Omental fat pad (tissue), 4 donors: Measurements from ENCODE around the gene SEZ6. TPM values are rescaled to one million over a fixed set of nuclear protein-coding genes. Genes with fewer than 3 reads are reported as not detected.
A peak's percentile ranks its signal among the peaks of the same experiment; 100 is the strongest.

Experiments used
- ATAC-seq: fragments of 150-250 bp; one replicate; pipeline ENCODE4 v1.9.1; 2016; ENCODE audit warnings: mild to moderate bottlenecking, moderate library complexity; ENCODE audit not compliant: low FRiP score
- DNase-seq: peaks from one replicate; pipeline ENCODE4 v3.0.0-alpha.2; 2019; ENCODE audit warnings: low spot score
- CTCF ChIP-seq, 3 donors: fragments of 450-650 bp; IDR thresholded peaks; one replicate each; pipeline ENCODE4 v1.5.1; 2016 to 2017; ENCODE audit warnings: antibody characterized with exemption in 3 of 3, mild to moderate bottlenecking in 3 of 3, moderate library complexity in 2 of 3
- total RNA-seq, 4 donors: library from RNA; depleted of rRNA; stranded (reverse); fragments of >200 nt; gene quantifications; one replicate each; pipeline ENCODE4 v1.1.0, GENCODE V29; 2016

Gene SEZ6
- total RNA-seq, 4 donors from 2014 or later, result not detected

GRCh38 chr17:28944343-28944742 is 61.5 kb downstream of the SEZ6 start:
- DNase-seq, result no peak
- no peak for ATAC-seq
- TF ChIP-seq CTCF (IDR thresholded peaks at IDR 0.05), result no peak

DNA sequence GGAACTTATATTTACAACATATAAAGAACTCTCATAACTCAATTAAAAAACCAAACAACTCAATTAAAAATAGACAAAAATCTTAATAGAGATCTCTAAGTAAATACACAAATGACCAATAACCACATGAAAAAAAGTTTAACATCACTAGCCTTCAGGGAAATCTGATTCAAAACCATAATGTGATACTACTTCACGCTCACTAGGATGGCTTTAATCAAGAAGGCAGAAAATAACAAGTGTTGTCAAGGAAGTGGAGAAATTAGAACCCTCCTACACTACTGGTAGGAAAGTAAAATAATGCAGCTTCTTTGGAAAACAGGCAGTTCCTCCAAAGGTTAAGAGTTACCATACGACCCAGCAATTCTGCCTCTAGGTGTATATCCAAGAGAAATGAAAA is 62.9 kb downstream of the SEZ6 start:
- DNase-seq, result no peak
- TF ChIP-seq CTCF (IDR thresholded peaks at IDR 0.05), result no peak
- ATAC-seq, result no peak

DNA sequence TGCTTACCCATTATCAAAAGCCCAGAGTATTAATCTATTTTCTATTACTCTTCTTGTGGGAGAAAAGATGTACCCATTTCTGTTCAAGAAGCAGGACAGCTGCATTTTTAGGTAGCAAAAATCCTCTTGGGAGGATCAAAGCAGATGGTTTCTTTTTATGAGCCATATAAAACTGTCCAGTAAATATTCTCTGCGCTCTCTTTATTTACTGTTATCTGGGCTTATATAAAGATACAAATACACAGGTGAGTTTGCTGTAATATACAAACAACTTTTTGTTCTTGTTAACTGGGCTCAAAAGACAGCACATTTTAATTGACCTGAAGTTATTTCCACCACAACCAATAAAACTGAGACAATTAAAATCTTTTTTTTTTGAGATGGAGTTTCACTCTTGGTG is 64.6 kb downstream of the SEZ6 start:
- no peak for DNase-seq
- no peak for ATAC-seq
- TF ChIP-seq CTCF (IDR thresholded peaks at IDR 0.05), result no peak

GRCh38 chr17:28940675-28941074 is 65.2 kb downstream of the SEZ6 start:
- ATAC-seq (no peak), DNase-seq (no peak)

DNA sequence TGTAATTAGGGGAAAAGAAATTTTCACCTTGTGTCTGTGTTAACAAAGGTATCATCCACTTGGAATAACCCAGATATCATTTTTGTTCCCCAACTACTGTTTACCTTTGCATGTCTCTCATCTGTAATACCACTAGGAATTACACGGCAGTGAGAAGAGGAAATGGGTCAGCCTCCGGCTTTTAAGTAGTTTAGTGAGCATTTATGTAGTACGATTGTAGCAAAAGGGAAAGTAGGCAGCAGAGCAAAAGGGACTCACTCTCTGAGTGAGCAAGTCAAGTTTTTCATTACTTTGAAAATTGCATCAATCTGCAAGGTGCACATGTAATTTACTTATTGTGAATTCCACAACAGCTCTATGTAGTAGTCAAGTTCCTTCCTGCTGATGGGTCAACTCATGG is 65.7 kb downstream of the SEZ6 start:
- DNase-seq, result no peak
- no peak for ATAC-seq
- TF ChIP-seq CTCF (IDR thresholded peaks at IDR 0.05), result no peak

More at GRCh38 chr17:28940675-28941074, 65.2 kb downstream of the SEZ6 start:
- TF ChIP-seq CTCF (IDR thresholded peaks at IDR 0.05), result no peak

- TF ChIP-seq CTCF (IDR thresholded peaks at IDR 0.05), result no peak
- no peak for DNase-seq
- no peak for ATAC-seq
Observed at GRCh38 chr17:28938552-28938951, 67.3 kb downstream of the SEZ6 start.

GRCh38 chr17:28937044-28937729 is 68.6 kb downstream of the SEZ6 start:
- no peak for DNase-seq
- TF ChIP-seq CTCF (IDR thresholded peaks at IDR 0.05), result no peak
- peak; percentile 18 for ATAC-seq
